Gastrocnemius medialis (tissue), 4 donors: ENCODE results near the gene SEPTIN14.

Source experiments
- CTCF ChIP-seq, 5 experiments: fragments of 450-650 bp in 3 of 5; fragments of 200-600 bp in 2 of 5; sonication (generic) in 2 of 5; IDR thresholded peaks in 4 of 5; conservative IDR thresholded peaks in 1 of 5; 1 replicate in 4 of 5; 2 replicates in 1 of 5; pipeline ENCODE4 v1.5.1; 2016 to 2019; ENCODE audit warnings: antibody characterized with exemption in 5 of 5, mild to moderate bottlenecking in 3 of 5, moderate library complexity in 3 of 5
- POLR2A ChIP-seq, 2 donors: fragments of 450-650 bp; IDR thresholded peaks; one replicate each; pipeline ENCODE4 v1.6.1; 2017; ENCODE audit warnings: antibody characterized with exemption in 2 of 2, mild to moderate bottlenecking in 2 of 2, moderate library complexity in 2 of 2

DNA sequence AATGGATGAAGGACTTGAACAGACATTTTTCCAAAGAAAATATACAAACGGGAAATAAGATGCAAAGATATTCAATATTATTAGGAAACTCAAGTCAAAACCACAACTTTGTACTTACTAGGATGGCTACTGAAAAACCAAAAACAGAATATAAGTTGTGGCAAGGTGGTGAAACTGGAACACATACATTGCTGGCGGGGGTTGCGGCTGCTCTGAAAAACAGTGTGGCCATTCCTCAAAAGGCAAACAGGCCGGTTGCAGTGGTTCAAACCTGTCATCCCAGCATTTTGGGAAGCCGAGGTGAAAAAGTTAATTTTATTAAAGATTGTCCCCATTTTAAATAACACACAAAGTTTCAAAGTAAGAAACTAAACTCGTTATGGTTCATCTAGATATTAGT lies 14.8 kb upstream of the SEPTIN14 start:
- no peak for TF ChIP-seq CTCF (IDR thresholded peaks at IDR 0.05 in 4 of 5, conservative IDR thresholded peaks at IDR 0.05 in 1 of 5)
- no peak for TF ChIP-seq POLR2A (IDR thresholded peaks at IDR 0.05)
